NCI-H446 (cell line): ENCODE data around the gene PCBP3.
A peak's percentile ranks its signal among the peaks of the same experiment; 100 is the strongest.
"Not testable (repeated sequence)": the region's sequence is repeated elsewhere in the genome, so short reads cannot be mapped to it uniquely, and the experiment has no call there.

ENCODE experiments used
- DNase-seq, 2 experiments: peaks; one replicate each; lab custom pipeline; 2025; lab: John Stamatoyannopoulos, UW

PCBP3 gene

GRCh38 chr21:45635271-45636151, 8.0 kb upstream of the PCBP3 start:
- no peak for DNase-seq

- DNase-seq: no peak
Measured at GRCh38 chr21:45636459-45636858, 7.1 kb upstream of the PCBP3 start.

- no peak for DNase-seq
Measured at GRCh38 chr21:45636951-45637646, 6.4 kb upstream of the PCBP3 start.

GRCh38 chr21:45637883-45638282, 5.6 kb upstream of the PCBP3 start:
- no peak for DNase-seq

- DNase-seq: no peak
Measured at GRCh38 chr21:45638707-45639106, 4.8 kb upstream of the PCBP3 start.

- peak in 1 of 2 experiments; percentile 34 for DNase-seq
Measured at GRCh38 chr21:45639206-45640000, 4.1 kb upstream of the PCBP3 start.

- no peak for DNase-seq
Measured at GRCh38 chr21:45640001-45640887, 3.3 kb upstream of the PCBP3 start.

- no peak for DNase-seq
Measured at GRCh38 chr21:45640888-45641479, 2.5 kb upstream of the PCBP3 start.

- DNase-seq: no peak
Measured at GRCh38 chr21:45641480-45642035, 2.0 kb upstream of the PCBP3 start.

- DNase-seq: no peak
Measured at GRCh38 chr21:45642122-45642813, 1.3 kb upstream of the PCBP3 start.

GRCh38 chr21:45644041-45644906, 749 bp downstream of the PCBP3 start:
- DNase-seq: peak in 1 of 2 experiments; percentile 26

GRCh38 chr21:45651921-45652320, 8.4 kb downstream of the PCBP3 start:
- no peak for DNase-seq

GRCh38 chr21:45655124-45655523, 11.6 kb downstream of the PCBP3 start:
- DNase-seq: peak in 1 of 2 experiments; percentile 13

- not testable (repeated sequence) for DNase-seq
Measured at GRCh38 chr21:45656114-45656513, 12.6 kb downstream of the PCBP3 start.

- DNase-seq: not testable (repeated sequence)
Measured at GRCh38 chr21:45661913-45662622, 18.5 kb downstream of the PCBP3 start.

GRCh38 chr21:45662623-45663245, 19.2 kb downstream of the PCBP3 start:
- DNase-seq: not testable (repeated sequence)

- DNase-seq: no peak
Measured at GRCh38 chr21:45669382-45669781, 25.9 kb downstream of the PCBP3 start.

GRCh38 chr21:45670731-45671130, 27.2 kb downstream of the PCBP3 start:
- DNase-seq: peak in 1 of 2 experiments; percentile 50
